NCI-H1436 (cell line): ENCODE data around the gene SLC24A2.

Experiments
- DNase-seq: peaks from one replicate; lab custom pipeline; 2025; lab: John Stamatoyannopoulos, UW

Gene SLC24A2

GRCh38 chr9:19757745-19758144, 31.1 kb downstream of the SLC24A2 start:
- no peak for DNase-seq

- DNase-seq = no peak
Measured at GRCh38 chr9:19754921-19755320, 33.9 kb downstream of the SLC24A2 start.

- DNase-seq = no peak
Measured at GRCh38 chr9:19748278-19749126, 40.3 kb downstream of the SLC24A2 start.

GRCh38 chr9:19746223-19746622, 42.6 kb downstream of the SLC24A2 start:
- no peak for DNase-seq

GRCh38 chr9:19741178-19741577, 47.7 kb downstream of the SLC24A2 start:
- DNase-seq = no peak
